Measurements from ENCODE around the gene SETBP1.

DNA sequence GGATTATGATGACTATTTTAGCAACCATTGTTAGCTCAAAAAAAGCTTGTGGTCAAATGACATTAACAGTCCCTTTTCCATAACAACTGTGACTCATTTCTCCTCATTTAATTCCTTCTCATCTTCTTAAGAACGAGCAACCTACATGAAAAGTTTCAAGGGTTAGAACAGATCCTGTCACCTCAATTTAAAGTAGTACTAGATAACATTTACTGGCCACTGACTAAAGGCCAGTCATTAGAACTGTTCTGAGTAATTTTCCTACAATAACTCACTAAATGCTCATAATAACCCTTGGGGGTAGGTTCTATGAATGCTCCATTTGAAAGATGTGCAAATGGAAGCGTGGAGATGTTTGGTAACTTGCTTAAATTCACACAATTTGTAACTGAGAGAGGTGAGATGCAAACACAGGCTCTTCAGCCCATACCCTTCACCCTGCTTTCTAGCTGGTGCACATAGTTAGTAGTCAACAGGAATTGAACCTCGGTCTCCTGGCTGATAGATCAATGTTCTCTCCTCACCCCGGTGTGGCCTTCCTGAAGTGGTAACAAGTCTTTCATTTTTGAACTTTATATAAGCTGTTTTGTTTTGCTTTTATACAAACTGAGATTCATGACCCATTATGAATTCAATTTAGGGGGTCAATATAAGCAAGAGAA, 212.5 kb downstream of the SETBP1 start:
- TF ChIP-seq, protein P1, sequence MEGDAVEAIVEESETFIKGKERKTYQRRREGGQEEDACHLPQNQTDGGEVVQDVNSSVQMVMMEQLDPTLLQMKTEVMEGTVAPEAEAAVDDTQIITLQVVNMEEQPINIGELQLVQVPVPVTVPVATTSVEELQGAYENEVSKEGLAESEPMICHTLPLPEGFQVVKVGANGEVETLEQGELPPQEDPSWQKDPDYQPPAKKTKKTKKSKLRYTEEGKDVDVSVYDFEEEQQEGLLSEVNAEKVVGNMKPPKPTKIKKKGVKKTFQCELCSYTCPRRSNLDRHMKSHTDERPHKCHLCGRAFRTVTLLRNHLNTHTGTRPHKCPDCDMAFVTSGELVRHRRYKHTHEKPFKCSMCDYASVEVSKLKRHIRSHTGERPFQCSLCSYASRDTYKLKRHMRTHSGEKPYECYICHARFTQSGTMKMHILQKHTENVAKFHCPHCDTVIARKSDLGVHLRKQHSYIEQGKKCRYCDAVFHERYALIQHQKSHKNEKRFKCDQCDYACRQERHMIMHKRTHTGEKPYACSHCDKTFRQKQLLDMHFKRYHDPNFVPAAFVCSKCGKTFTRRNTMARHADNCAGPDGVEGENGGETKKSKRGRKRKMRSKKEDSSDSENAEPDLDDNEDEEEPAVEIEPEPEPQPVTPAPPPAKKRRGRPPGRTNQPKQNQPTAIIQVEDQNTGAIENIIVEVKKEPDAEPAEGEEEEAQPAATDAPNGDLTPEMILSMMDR (IDR thresholded peaks at IDR 0.05; ENCODE audit: low read depth, low read length, poor library complexity, severe bottlenecking): no peak
- no peak for TF ChIP-seq EZH2phosphoT487 (IDR thresholded peaks at IDR 0.05; ENCODE audit: borderline replicate concordance, low read length)
